SU-DHL-6 (cell line): Measurements from ENCODE around the gene KRT4.

Experiments
- H2AFZ ChIP-seq: fragments of 200-600 bp; sonication (generic); 2 replicates; pipeline ENCODE4 v1.6.1; 2014; ENCODE audit warnings: low read depth, mild to moderate bottlenecking, moderate library complexity, mixed read lengths, antibody characterized with exemption, low read length; ENCODE audit not compliant: severe bottlenecking
- H3F3A ChIP-seq: fragments of 200-600 bp; shearing (Covaris generic); 2 replicates; pipeline ENCODE4 v1.6.0; 2016; ENCODE audit warnings: antibody characterized with exemption, mild to moderate bottlenecking; ENCODE audit not compliant: insufficient read depth
- H3K27ac ChIP-seq: fragments of 200-600 bp; sonication (generic); 2 replicates; pipeline ENCODE4 v1.5.1; 2016; ENCODE audit warnings: low read depth, mild to moderate bottlenecking, low read length, moderate library complexity, mixed read lengths
- H3K27me3 ChIP-seq: fragments of 200-600 bp; sonication (generic), shearing (Covaris generic); 2 replicates; pipeline ENCODE4 v1.6.0; 2014; ENCODE audit warnings: mild to moderate bottlenecking, low read length
- H3K36me3 ChIP-seq: fragments of 200-600 bp; sonication (generic); 2 replicates; pipeline ENCODE4 v1.6.1; 2014; ENCODE audit warnings: mild to moderate bottlenecking, low read length, mixed read lengths
- H3K4me2 ChIP-seq: fragments of 300-600, 200-600 bp; shearing (Covaris generic), sonication (generic); 2 replicates; pipeline ENCODE4 v1.6.0; 2014; ENCODE audit warnings: low read length, low read depth, mild to moderate bottlenecking; ENCODE audit not compliant: poor library complexity, severe bottlenecking
- H3K4me3 ChIP-seq: fragments of 200-600 bp; sonication (generic); 2 replicates; pipeline ENCODE4 v1.5.1; 2014; ENCODE audit warnings: antibody characterized with exemption, low read length, mild to moderate bottlenecking, mixed read lengths; ENCODE audit not compliant: insufficient read depth, poor library complexity, severe bottlenecking
- H3K79me2 ChIP-seq: fragments of 200-600 bp; sonication (generic); 2 replicates; pipeline ENCODE4 v1.6.1; 2014; ENCODE audit warnings: mild to moderate bottlenecking, low read length, moderate library complexity; ENCODE audit not compliant: insufficient read depth
- H3K9ac ChIP-seq: fragments of 200-600 bp; sonication (generic); 2 replicates; pipeline ENCODE4 v1.7.0; 2014; ENCODE audit warnings: mild to moderate bottlenecking, low read length
- H3K9me2 ChIP-seq: fragments of 200-600 bp; sonication (generic); replicated peaks from 2 replicates; pipeline ENCODE4 v1.6.1; 2014; ENCODE audit warnings: low read length; ENCODE audit not compliant: insufficient read depth
- H3K9me3 ChIP-seq: fragments of 200-600 bp; sonication (generic); 2 replicates; pipeline ENCODE4 v1.6.1; 2014; ENCODE audit warnings: low read length, mixed read lengths; ENCODE audit not compliant: insufficient read depth
- H4K20me1 ChIP-seq: fragments of 200-600 bp; sonication (generic); 2 replicates; pipeline ENCODE4 v1.6.1; 2014; ENCODE audit warnings: low read depth, mild to moderate bottlenecking, antibody characterized with exemption, low read length, moderate library complexity, mixed read lengths
- CTCF ChIP-seq: fragments of 200-600 bp; sonication (generic); IDR thresholded peaks from one replicate; pipeline ENCODE4 v1.5.1; 2017; ENCODE audit warnings: antibody characterized with exemption, mild to moderate bottlenecking, low read length, moderate library complexity; ENCODE audit not compliant: insufficient read depth, poor library complexity, severe bottlenecking
- EZH2phosphoT487 ChIP-seq: fragments of 200-600 bp; sonication (generic), shearing (Covaris generic); conservative IDR thresholded peaks from 2 replicates; pipeline ENCODE4 v1.6.1; 2018; ENCODE audit warnings: mild to moderate bottlenecking, antibody characterized with exemption, low read length, moderate library complexity, mixed read lengths

The KRT4 gene

DNA sequence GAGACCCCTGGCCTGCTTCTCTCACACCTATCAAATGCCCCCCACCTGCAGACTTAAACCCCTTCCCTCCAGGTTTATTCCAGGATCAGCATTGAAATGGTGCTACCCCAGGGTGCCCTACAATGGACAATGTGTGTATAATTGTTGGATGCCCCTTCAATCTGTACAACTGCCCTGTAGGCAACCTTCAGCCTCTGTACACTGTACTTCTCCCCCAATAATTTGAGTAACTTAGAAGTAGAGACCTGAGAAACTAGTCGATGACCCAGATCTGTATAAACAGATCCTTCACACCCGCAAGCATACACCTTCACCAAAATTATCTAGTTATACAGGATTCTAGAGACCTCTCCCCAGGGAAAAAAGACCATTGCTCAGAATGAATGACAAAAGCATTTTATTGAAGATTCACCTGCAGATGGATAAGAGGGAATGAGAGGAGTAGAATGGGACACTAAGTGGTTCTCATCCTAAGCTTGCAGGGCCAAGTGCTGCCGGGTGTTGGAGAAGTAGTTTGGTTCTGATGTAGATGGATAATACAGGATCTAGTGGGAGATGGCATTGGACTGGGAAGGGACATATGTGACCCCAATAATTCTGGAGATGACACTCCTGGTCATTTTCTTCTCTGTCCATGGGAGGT is 7.6 kb downstream of the KRT4 start:
- H3K4me3 ChIP-seq, result no peak overlapping the region
- no peak overlapping the region for H2AFZ ChIP-seq
- no peak overlapping the region for H3K9ac ChIP-seq
- no peaks in the 10 kb centered on the region for H3K36me3 ChIP-seq
- TF ChIP-seq EZH2phosphoT487 (no peak), CTCF (no peak)
- no peaks in the 10 kb centered on the region for H3K79me2 ChIP-seq
- H3K9me2 ChIP-seq, result no peaks in the 10 kb centered on the region
- H3K27me3 ChIP-seq, result no peaks in the 10 kb centered on the region
- no peak overlapping the region for H3K27ac ChIP-seq
- no peaks in the 10 kb centered on the region for H4K20me1 ChIP-seq
- H3F3A ChIP-seq, result no peaks in the 10 kb centered on the region
- H3K4me2 ChIP-seq, result no peak overlapping the region
- H3K9me3 ChIP-seq, result no peaks in the 10 kb centered on the region

GRCh38 chr12:52805739-52806138 is 8.2 kb downstream of the KRT4 start:
- no peaks in the 10 kb centered on the region for H3K9me3 ChIP-seq
- no peaks in the 10 kb centered on the region for H3K36me3 ChIP-seq

DNA sequence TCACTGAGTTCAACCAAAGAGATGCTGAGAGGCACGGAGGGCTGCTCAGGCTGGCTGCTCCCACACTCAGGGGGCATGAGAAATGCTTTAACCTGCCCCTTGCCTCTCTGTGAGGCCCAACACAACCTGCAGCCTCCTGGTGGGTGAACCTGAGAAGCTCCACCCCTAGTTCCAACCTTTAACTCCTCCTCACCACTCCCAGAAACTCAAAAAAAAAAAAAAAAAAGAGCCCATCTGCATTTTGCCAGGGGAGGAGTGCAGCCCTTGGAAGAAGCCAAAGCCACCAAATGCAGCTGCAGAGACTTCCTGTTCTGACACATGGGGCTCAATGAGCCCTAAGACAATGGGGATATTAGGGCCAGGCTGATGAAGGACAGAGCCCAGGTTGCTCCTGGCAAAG is 8.9 kb downstream of the KRT4 start:
- Histone ChIP-seq H3K27me3 (no peaks in the 10 kb centered on the region), H3K4me3 (no peak overlapping the region), H3K9me2 (no peaks in the 10 kb centered on the region), H3K4me2 (no peak overlapping the region), H3K27ac (no peak overlapping the region), H3K79me2 (no peaks in the 10 kb centered on the region), H3F3A (no peaks in the 10 kb centered on the region), H3K9me3 (no peaks in the 10 kb centered on the region), H4K20me1 (no peaks in the 10 kb centered on the region), H3K36me3 (no peaks in the 10 kb centered on the region), H2AFZ (no peak overlapping the region), H3K9ac (no peak overlapping the region)
- TF ChIP-seq EZH2phosphoT487, result no peak
- no peak for TF ChIP-seq CTCF

More at GRCh38 chr12:52805739-52806138, 8.2 kb downstream of the KRT4 start:
- H3F3A ChIP-seq, result no peaks in the 10 kb centered on the region
- no peak overlapping the region for H3K27ac ChIP-seq
- no peak overlapping the region for H3K4me3 ChIP-seq
- H3K27me3 ChIP-seq, result no peaks in the 10 kb centered on the region
- H4K20me1 ChIP-seq, result no peaks in the 10 kb centered on the region
- no peaks in the 10 kb centered on the region for H3K9me2 ChIP-seq
- no peak overlapping the region for H2AFZ ChIP-seq
- no peak overlapping the region for H3K4me2 ChIP-seq
- no peak for TF ChIP-seq EZH2phosphoT487
- no peak for TF ChIP-seq CTCF
- no peak overlapping the region for H3K9ac ChIP-seq
- H3K79me2 ChIP-seq, result no peaks in the 10 kb centered on the region
